ENCODE data around the gene TRABD2B.

TRABD2B gene

GRCh38 chr1:47976267-47976666, 20.9 kb downstream of the TRABD2B start:
- TF ChIP-seq CTCF (conservative IDR thresholded peaks at IDR 0.05), result no peak
- H3K27ac ChIP-seq, result no peak overlapping the region

GRCh38 chr1:47975302-47975921, 21.8 kb downstream of the TRABD2B start:
- H3K27ac ChIP-seq, result no peak overlapping the region

GRCh38 chr1:47972864-47973432, 24.2 kb downstream of the TRABD2B start:
- no peak overlapping the region for H3K27ac ChIP-seq
- TF ChIP-seq CTCF (conservative IDR thresholded peaks at IDR 0.05), result 0 out of 2 replicates have a peak, but pooled peaks have one; percentile 22

More at GRCh38 chr1:47975302-47975921, 21.8 kb downstream of the TRABD2B start:
- TF ChIP-seq CTCF (conservative IDR thresholded peaks at IDR 0.05), result no peak

GRCh38 chr1:47971385-47972160, 25.6 kb downstream of the TRABD2B start:
- H3K27ac ChIP-seq, result no peak overlapping the region
- TF ChIP-seq CTCF (conservative IDR thresholded peaks at IDR 0.05), result no peak

GRCh38 chr1:47970882-47971281, 26.3 kb downstream of the TRABD2B start:
- TF ChIP-seq CTCF (conservative IDR thresholded peaks at IDR 0.05), result no peak
- H3K27ac ChIP-seq, result no peak overlapping the region

GRCh38 chr1:47969478-47969877, 27.7 kb downstream of the TRABD2B start:
- H3K27ac ChIP-seq, result no peak overlapping the region
- no peak for TF ChIP-seq CTCF (conservative IDR thresholded peaks at IDR 0.05)

- TF ChIP-seq CTCF (conservative IDR thresholded peaks at IDR 0.05), result no peak
- no peak overlapping the region for H3K27ac ChIP-seq
These were observed 28.7 kb downstream of the TRABD2B start for GRCh38 chr1:47968556-47968888.

Data from VCaP (cell line).